GM12891 (cell line): Measurements from ENCODE around the gene ATP1B2.

ENCODE experiments used
- DNase-seq: peaks from one replicate; pipeline ENCODE4 v3.0.0; 2011; ENCODE audit warnings: low spot score; ENCODE audit not compliant: insufficient read length
- FAIRE-seq: peaks from 2 replicates; lab custom pipeline; 2011; peaks lifted over from hg19 to GRCh38; lab: Jason Lieb, UNC
- PAX5 ChIP-seq: IDR thresholded peaks from 2 replicates; pipeline ENCODE4 v1.6.1; 2011; ENCODE audit warnings: low read length, moderate library complexity, mild to moderate bottlenecking; ENCODE audit not compliant: insufficient read depth, severe bottlenecking
- POLR2A ChIP-seq: IDR thresholded peaks from 2 replicates; pipeline ENCODE4 v1.6.1; 2011; ENCODE audit warnings: low read depth, low read length, control low read depth
- POLR2AphosphoS5 ChIP-seq: IDR thresholded peaks from 2 replicates; pipeline ENCODE4 v1.6.1; 2011; ENCODE audit warnings: low read depth, low read length, control low read depth
- POU2F2 ChIP-seq: IDR thresholded peaks from 2 replicates; pipeline ENCODE4 v1.6.1; 2011; ENCODE audit warnings: low read depth, mild to moderate bottlenecking, control low read depth, low read length, moderate library complexity
- SPI1 ChIP-seq: IDR thresholded peaks from 2 replicates; pipeline ENCODE4 v1.6.1; 2011; ENCODE audit warnings: low read depth, low read length, control low read depth
- TAF1 ChIP-seq: IDR thresholded peaks from 2 replicates; pipeline ENCODE4 v1.6.1; 2011; ENCODE audit warnings: low read depth, low read length, control low read depth

Gene ATP1B2

GRCh38 chr17:7656958-7657609, 6.4 kb downstream of the ATP1B2 start:
- no peak for DNase-seq
- no peak for FAIRE-seq
- no peak for TF ChIP-seq PAX5
- TF ChIP-seq SPI1 = peak; percentile 21; the same call in 1 of the 2 replicates

GRCh38 chr17:7667656-7668406, 17.1 kb downstream of the ATP1B2 start:
- DNase-seq = no peak
- FAIRE-seq = no peak
- TF ChIP-seq TAF1 = no peak
- TF ChIP-seq POLR2A = peak; percentile 33; the same call in 1 of the 2 replicates
- no peak for TF ChIP-seq SPI1
- no peak for TF ChIP-seq PAX5
- TF ChIP-seq POU2F2 = no peak
- no peak for TF ChIP-seq POLR2AphosphoS5

- TF ChIP-seq SPI1 (no peak), PAX5 (no peak), POLR2AphosphoS5 (no peak), POU2F2 (no peak), TAF1 (no peak), POLR2A (no peak)
- DNase-seq = no peak
- no peak for FAIRE-seq
These were observed 17.8 kb downstream of the ATP1B2 start for GRCh38 chr17:7668482-7668881.

GRCh38 chr17:7673239-7673638, 22.5 kb downstream of the ATP1B2 start:
- FAIRE-seq (peak; percentile 52), DNase-seq (no peak)
- TF ChIP-seq SPI1 (no peak), POU2F2 (no peak), POLR2AphosphoS5 (no peak), PAX5 (no peak)

- FAIRE-seq (no peak), DNase-seq (no peak)
- TF ChIP-seq SPI1 = no peak
- TF ChIP-seq POLR2AphosphoS5 = no peak
- no peak for TF ChIP-seq TAF1
- no peak for TF ChIP-seq PAX5
- TF ChIP-seq POLR2A = no peak
- TF ChIP-seq POU2F2 = no peak
These were observed 24.2 kb downstream of the ATP1B2 start for GRCh38 chr17:7674934-7675333.

GRCh38 chr17:7676533-7676932, 25.8 kb downstream of the ATP1B2 start:
- TF ChIP-seq POU2F2 (no peak; the same call in 1 of the 2 replicates), POLR2AphosphoS5 (no peak), PAX5 (no peak), POLR2A (no peak), TAF1 (no peak), SPI1 (no peak)
- DNase-seq (no peak), FAIRE-seq (no peak)

GRCh38 chr17:7677388-7678067, 26.8 kb downstream of the ATP1B2 start:
- DNase-seq = no peak
- TF ChIP-seq POLR2AphosphoS5 (no peak), POU2F2 (no peak), POLR2A (no peak), PAX5 (no peak), TAF1 (no peak), SPI1 (no peak)
- no peak for FAIRE-seq

GRCh38 chr17:7684851-7685532, 34.3 kb downstream of the ATP1B2 start:
- no peak for DNase-seq
- FAIRE-seq = no peak
- TF ChIP-seq TAF1 (no peak), POU2F2 (no peak), PAX5 (no peak), SPI1 (no peak), POLR2AphosphoS5 (no peak), POLR2A (no peak)

- TF ChIP-seq PAX5 = peak; percentile 30
- peak; percentile 72 for TF ChIP-seq POLR2A
- TF ChIP-seq POLR2AphosphoS5 = no peak; the same call in 1 of the 2 replicates
- TF ChIP-seq SPI1 = no peak
- no peak for TF ChIP-seq TAF1
- DNase-seq (peak; percentile 68), FAIRE-seq (peak; percentile 83)
These were observed 35.0 kb downstream of the ATP1B2 start for GRCh38 chr17:7685533-7686221.
